C4-2B (cell line): Measurements from ENCODE around the gene EVC2.

Source experiments
- CTCF ChIP-seq: fragments of 450-650 bp; conservative IDR thresholded peaks from 2 replicates; pipeline ENCODE4 v1.5.1; 2017; ENCODE audit warnings: mild to moderate bottlenecking
- ZFX ChIP-seq: fragments of 450-650 bp; IDR thresholded peaks from 2 replicates; pipeline ENCODE4 v1.6.1; 2017

DNA sequence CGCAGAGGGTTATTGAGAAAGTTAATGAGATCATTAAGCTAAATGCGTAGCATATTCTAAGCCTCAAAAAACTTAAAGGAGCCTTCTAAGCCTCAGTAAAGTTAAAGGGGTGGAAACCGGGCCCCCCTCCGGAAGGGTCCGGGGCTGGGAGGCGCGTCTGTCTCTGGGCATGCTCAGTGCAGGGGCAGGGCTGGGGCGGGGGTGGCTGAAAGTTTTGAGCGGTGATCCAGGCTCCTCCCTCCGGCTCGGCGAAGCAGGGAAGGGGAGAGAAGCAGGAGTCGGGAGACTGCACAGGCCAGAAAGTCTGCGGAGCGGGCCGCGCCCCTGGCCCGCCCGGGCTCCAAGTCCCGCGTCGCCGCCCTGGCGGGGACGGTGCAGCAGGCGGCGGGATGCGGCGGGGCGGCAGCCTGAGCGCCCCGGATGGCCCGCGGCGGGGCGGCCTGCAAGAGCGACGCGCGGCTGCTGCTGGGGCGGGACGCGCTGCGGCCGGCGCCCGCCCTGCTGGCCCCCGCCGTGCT, 2.7 kb upstream of the EVC2 start, which contains the start of gene EVC:
- TF ChIP-seq CTCF: no peak; the same call in 1 of the 2 replicates
- peak; percentile 93; the same call in 1 of the 2 replicates for TF ChIP-seq ZFX
